HepG2 (cell line): Measurements from ENCODE around the gene ERBB3. TPM values are rescaled to one million over a fixed set of nuclear protein-coding genes. Genes with fewer than 3 reads are reported as not detected.
A peak's percentile ranks its signal among the peaks of the same experiment; 100 is the strongest.

Experiments used
- CBX5 ChIP-seq: sonication (generic); formaldehyde crosslinking; IDR thresholded peaks from 2 replicates; pipeline ENCODE4 v1.4.0; 2020; ENCODE audit warnings: missing genetic modification reagents, borderline replicate concordance
- ETS1 ChIP-seq: sonication (generic); formaldehyde crosslinking; IDR thresholded peaks from 2 replicates; pipeline ENCODE4 v1.4.0; 2020; ENCODE audit warnings: missing genetic modification reagents
- FIP1L1 ChIP-seq: fragments of 200-400 bp; formaldehyde crosslinking; IDR thresholded peaks from 2 replicates; pipeline ENCODE4 v1.6.1; 2018; ENCODE audit warnings: low read depth, mild to moderate bottlenecking, low read length, moderate library complexity, borderline replicate concordance; ENCODE audit not compliant: insufficient read depth
- HMGXB3 ChIP-seq: sonication (generic); formaldehyde crosslinking; IDR thresholded peaks from 2 replicates; pipeline ENCODE4 v1.4.0; 2020; ENCODE audit warnings: missing genetic modification reagents, borderline replicate concordance
- IKZF1 ChIP-seq: fragments of 450-650 bp; IDR thresholded peaks from 2 replicates; pipeline ENCODE4 v1.7.1; 2016
- IRF9 ChIP-seq: sonication (generic); formaldehyde crosslinking; IDR thresholded peaks from 2 replicates; pipeline ENCODE4 v1.8.0; 2022; ENCODE audit warnings: missing genetic modification reagents, mild to moderate bottlenecking, borderline replicate concordance
- POGZ ChIP-seq: sonication (generic); formaldehyde crosslinking; IDR thresholded peaks from 2 replicates; pipeline ENCODE4 v1.4.0; 2020; ENCODE audit warnings: mild to moderate bottlenecking, missing genetic modification reagents
- SNRNP70 ChIP-seq: fragments of 200-400 bp; formaldehyde crosslinking; IDR thresholded peaks from 2 replicates; pipeline ENCODE4 v1.6.1; 2017; ENCODE audit warnings: mild to moderate bottlenecking, low read depth, low read length, moderate library complexity
- THAP9 ChIP-seq: sonication (generic); formaldehyde crosslinking; IDR thresholded peaks from 2 replicates; pipeline ENCODE4; 2020; ENCODE audit warnings: missing genetic modification reagents, mild to moderate bottlenecking, borderline replicate concordance
- THYN1 ChIP-seq: sonication (generic); formaldehyde crosslinking; IDR thresholded peaks from 2 replicates; pipeline ENCODE4 v1.8.1; 2023; ENCODE audit warnings: low read depth, mild to moderate bottlenecking, moderate library complexity, missing genetic modification reagents, borderline replicate concordance
- ZHX1 ChIP-seq: sonication (generic); formaldehyde crosslinking; IDR thresholded peaks from 2 replicates; pipeline ENCODE4 v1.8.1; 2022; ENCODE audit warnings: low read depth, mild to moderate bottlenecking, missing genetic modification reagents
- ZNF775 ChIP-seq: sonication (generic); formaldehyde crosslinking; IDR thresholded peaks from 2 replicates; pipeline ENCODE4 v1.4.0; 2020; ENCODE audit warnings: missing genetic modification reagents, mild to moderate bottlenecking, moderate library complexity, borderline replicate concordance
- ZNF878 ChIP-seq: sonication (generic); formaldehyde crosslinking; IDR thresholded peaks from 2 replicates; pipeline ENCODE4 v1.8.1; 2023; ENCODE audit warnings: mild to moderate bottlenecking, missing genetic modification reagents, moderate library complexity
- ZSCAN29 ChIP-seq: sonication (generic); formaldehyde crosslinking; conservative IDR thresholded peaks from 2 replicates; pipeline ENCODE4 v1.4.0; 2020; ENCODE audit warnings: mild to moderate bottlenecking, missing genetic modification reagents
- polyA plus RNA-seq, 8 experiments: library from polyadenylated mRNA; depleted of rRNA in 3 of 8; stranded (reverse) in 7 of 8; unstranded in 1 of 8; fragments of >200 nt; fragmentation: Illumina TruSeq in 4 of 8; extraction: Trizol in 4 of 8; gene quantifications; 2 replicates each; pipeline versions ENCODE4 v1.2.1 to v1.2.3, GENCODE V29; 2011 to 2016; ENCODE audit warnings: low read depth in 4 of 8, missing spikeins in 1 of 8, mixed read lengths in 1 of 8; ENCODE audit not compliant: insufficient read depth in 1 of 8
- total RNA-seq, 5 experiments: library from RNA; depleted of rRNA; stranded (reverse); fragments of >200 nt; fragmentation: Illumina TruSeq; extraction: Trizol; gene quantifications; 2 replicates each; pipeline ENCODE4 v1.2.3, GENCODE V29; 2016; ENCODE audit warnings: low read depth in 1 of 5

ERBB3 gene
- total and polyA plus RNA-seq, 2 of the 13 experiments (the other 11 are each of a cell fraction or from before 2014, with no cell fraction given) = 93.6 to 358 TPM

- peak; percentile 86; the same call in 1 of the 2 replicates for TF ChIP-seq IRF9
- no peak for TF ChIP-seq SNRNP70
- TF ChIP-seq ETS1 (CRISPR knock-in tag) = peak; percentile 83; the same call in 1 of the 2 replicates
- TF ChIP-seq THYN1 = no peak
- peak; percentile 70; the same call in 1 of the 2 replicates for TF ChIP-seq ZNF878 (CRISPR knock-in tag)
- 0 out of 2 replicates have a peak, but pooled peaks have one; percentile 28 for TF ChIP-seq ZSCAN29
- peak; percentile 79; the same call in 1 of the 2 replicates for TF ChIP-seq CBX5 (CRISPR knock-in tag)
- TF ChIP-seq POGZ (CRISPR knock-in tag) = peak; percentile 88
- TF ChIP-seq THAP9 (CRISPR knock-in tag) = peak; percentile 90; the same call in 1 of the 2 replicates
- TF ChIP-seq ZHX1 (CRISPR knock-in tag) = no peak
- no peak for TF ChIP-seq ZNF775 (CRISPR knock-in tag)
- TF ChIP-seq FIP1L1 = no peak
- TF ChIP-seq HMGXB3 (CRISPR knock-in tag) = peak; percentile 99
- TF ChIP-seq IKZF1 = no peak
Measured at GRCh38 chr12:56041552-56042429, 38.2 kb upstream of the ERBB3 start, which contains the start of gene RPS26 (continued).
